Measurements from ENCODE around the gene CFAP53.

Gene CFAP53

GRCh38 chr18:50287441-50288347 is 21.4 kb upstream of the CFAP53 start, which contains the start of gene CXXC1:
Gene CXXC1, minus strand, starts transcription at chr18:50287692. Its CDS starts 103 bp downstream, at chr18:50287589.
- DNase-seq (ENCODE audit: low spot score): peak; percentile 98

GRCh38 chr18:50287028-50287440 is 20.7 kb upstream of the CFAP53 start:
- no peak for DNase-seq (ENCODE audit: low spot score)

- DNase-seq (ENCODE audit: low spot score): no peak
Observed at GRCh38 chr18:50286391-50287027, 20.2 kb upstream of the CFAP53 start.

GRCh38 chr18:50285631-50286321 is 19.5 kb upstream of the CFAP53 start:
- DNase-seq (ENCODE audit: low spot score): no peak

GRCh38 chr18:50285071-50285470 is 18.8 kb upstream of the CFAP53 start:
- no peak for DNase-seq (ENCODE audit: low spot score)

GRCh38 chr18:50284255-50284885 is 18.1 kb upstream of the CFAP53 start:
- DNase-seq (ENCODE audit: low spot score): no peak

GRCh38 chr18:50283469-50284209 is 17.3 kb upstream of the CFAP53 start:
- no peak for DNase-seq (ENCODE audit: low spot score)

- DNase-seq (ENCODE audit: low spot score): no peak
Observed at GRCh38 chr18:50282521-50283335, 16.4 kb upstream of the CFAP53 start.

- DNase-seq (ENCODE audit: low spot score): no peak
Observed at GRCh38 chr18:50281972-50282520, 15.8 kb upstream of the CFAP53 start.

- peak; percentile 96 for DNase-seq (ENCODE audit: low spot score)
Observed at GRCh38 chr18:50281295-50281971, 15.1 kb upstream of the CFAP53 start, which contains the start of gene MBD1. Gene MBD1, minus strand, starts transcription at chr18:50281523. Its CDS starts 1,531 bp downstream, at chr18:50279992.

GRCh38 chr18:50280707-50281294 is 14.5 kb upstream of the CFAP53 start:
- DNase-seq (ENCODE audit: low spot score): no peak

- DNase-seq (ENCODE audit: low spot score): no peak
Observed at GRCh38 chr18:50279752-50280151, 13.5 kb upstream of the CFAP53 start.

GRCh38 chr18:50277942-50278341 is 11.6 kb upstream of the CFAP53 start:
- DNase-seq (ENCODE audit: low spot score): no peak

GRCh38 chr18:50276452-50276851 is 10.2 kb upstream of the CFAP53 start:
- DNase-seq (ENCODE audit: low spot score): no peak

GRCh38 chr18:50275503-50276036 is 9.3 kb upstream of the CFAP53 start:
- DNase-seq (ENCODE audit: low spot score): no peak

GRCh38 chr18:50274941-50275340 is 8.6 kb upstream of the CFAP53 start:
- DNase-seq (ENCODE audit: low spot score): no peak

GRCh38 chr18:50274044-50274442 is 7.7 kb upstream of the CFAP53 start:
- DNase-seq (ENCODE audit: low spot score): no peak

- no peak for DNase-seq (ENCODE audit: low spot score)
Observed at GRCh38 chr18:50273203-50274043, 7.1 kb upstream of the CFAP53 start.

All from activated CD4-positive, alpha-beta T cell treated with anti-CD3 and anti-CD28 coated beads, Interleukin-2, Interleukin-4, amounts not matched to agents 100 ng/mL and 50 ng/mL, durations not matched to agents 16 hours and 8 hours (primary cell).